H9 (cell line): Measurements from ENCODE around the gene SNN. TPM values are rescaled to one million over a fixed set of nuclear protein-coding genes. Genes with fewer than 3 reads are reported as not detected.

Experiments
- DNase-seq: peaks from one replicate; pipeline ENCODE4 v3.0.0-alpha.2; 2017
- H2AFZ ChIP-seq: one replicate; pipeline ENCODE4 v1.6.1; 2013; ENCODE audit warnings: mild to moderate bottlenecking, low read length, control low read depth, moderate library complexity
- H2AK5ac ChIP-seq: 2 replicates; pipeline ENCODE4 v1.6.1; 2013; ENCODE audit warnings: low read length, control low read depth, mixed read lengths; ENCODE audit not compliant: insufficient read length
- H2BK120ac ChIP-seq: one replicate; pipeline ENCODE4 v1.6.1; 2013; ENCODE audit warnings: low read depth, mild to moderate bottlenecking, low read length, control low read depth, inconsistent platforms; ENCODE audit not compliant: poor library complexity, severe bottlenecking
- H2BK12ac ChIP-seq: 2 replicates; pipeline ENCODE4 v1.6.1; 2013; ENCODE audit warnings: low read length, control low read depth, mixed read lengths, low read depth; ENCODE audit not compliant: insufficient read length
- H2BK15ac ChIP-seq: 2 replicates; pipeline ENCODE4 v1.6.1; 2013; ENCODE audit warnings: low read depth, low read length, control low read depth
- H2BK20ac ChIP-seq: one replicate; pipeline ENCODE4 v1.6.1; 2013; ENCODE audit warnings: low read depth, mild to moderate bottlenecking, low read length, control low read depth, inconsistent platforms; ENCODE audit not compliant: poor library complexity, severe bottlenecking
- H2BK5ac ChIP-seq: 2 replicates; pipeline ENCODE4 v1.6.1; 2013; ENCODE audit warnings: low read length, control low read depth, mixed read lengths; ENCODE audit not compliant: insufficient read length
- H3K14ac ChIP-seq: 2 replicates; pipeline ENCODE4 v1.6.1; 2013; ENCODE audit warnings: low read length, control low read depth; ENCODE audit not compliant: insufficient read depth
- H3K18ac ChIP-seq: 2 replicates; pipeline ENCODE4 v1.6.1; 2013; ENCODE audit warnings: low read depth, mild to moderate bottlenecking, mixed read lengths, low read length, control low read depth; ENCODE audit not compliant: insufficient read length
- H3K23ac ChIP-seq: 2 replicates; pipeline ENCODE4 v1.6.1; 2013; ENCODE audit warnings: low read length, control low read depth, mixed read lengths, low read depth; ENCODE audit not compliant: insufficient read length
- H3K23me2 ChIP-seq: 2 replicates; pipeline ENCODE4 v1.6.1; 2013; ENCODE audit warnings: low read depth, mild to moderate bottlenecking, mixed read lengths, low read length, control low read depth; ENCODE audit not compliant: insufficient read length, poor library complexity, severe bottlenecking
- H3K27ac ChIP-seq: 2 replicates; pipeline ENCODE4 v1.5.1; 2013; ENCODE audit warnings: low read length, control low read depth, mixed read lengths, low read depth; ENCODE audit not compliant: insufficient read length
- H3K27me3 ChIP-seq: 2 replicates; pipeline ENCODE4 v1.6.1; 2013; ENCODE audit warnings: low read length, control low read depth, inconsistent platforms; ENCODE audit not compliant: insufficient read depth
- H3K4ac ChIP-seq: 2 replicates; pipeline ENCODE4 v1.6.1; 2013; ENCODE audit warnings: low read depth, mild to moderate bottlenecking, control low read depth, inconsistent platforms, low read length, moderate library complexity
- H3K4me1 ChIP-seq: 2 replicates; pipeline ENCODE4 v1.6.1; 2013; ENCODE audit warnings: low read length, control low read depth, inconsistent platforms; ENCODE audit not compliant: insufficient read depth
- H3K4me2 ChIP-seq: 2 replicates; pipeline ENCODE4 v1.6.1; 2013; ENCODE audit warnings: low read length, control low read depth, mixed read lengths; ENCODE audit not compliant: insufficient read length, insufficient read depth
- H3K56ac ChIP-seq: 2 replicates; pipeline ENCODE4 v1.6.1; 2013; ENCODE audit warnings: low read depth, mild to moderate bottlenecking, mixed read lengths, low read length, control low read depth; ENCODE audit not compliant: insufficient read length
- H3K79me1 ChIP-seq: 2 replicates; pipeline ENCODE4 v1.6.1; 2013; ENCODE audit warnings: low read depth, mild to moderate bottlenecking, moderate library complexity, low read length, control low read depth, inconsistent platforms; ENCODE audit not compliant: insufficient read depth, poor library complexity, severe bottlenecking
- H3K79me2 ChIP-seq: 2 replicates; pipeline ENCODE4 v1.6.1; 2013; ENCODE audit warnings: low read length, control low read depth, inconsistent platforms; ENCODE audit not compliant: insufficient read depth
- H3K9ac ChIP-seq: 2 replicates; pipeline ENCODE4 v1.6.1; 2013; ENCODE audit warnings: low read length, control low read depth, mixed read lengths; ENCODE audit not compliant: insufficient read length; ENCODE audit errors: extremely low read depth
- H3K9me3 ChIP-seq: one replicate; pipeline ENCODE4 v1.6.1; 2013; ENCODE audit warnings: low read depth, low read length, inconsistent platforms; ENCODE audit not compliant: control insufficient read depth
- H3T11ph ChIP-seq: one replicate; pipeline ENCODE4 v1.6.1; 2013; ENCODE audit warnings: mild to moderate bottlenecking, low read length, control low read depth, inconsistent platforms
- H4K20me1 ChIP-seq: one replicate; pipeline ENCODE4 v1.6.1; 2013; ENCODE audit not compliant: control insufficient read depth, insufficient read length, insufficient read depth
- H4K5ac ChIP-seq: 2 replicates; pipeline ENCODE4 v1.6.1; 2013; ENCODE audit warnings: low read depth, mild to moderate bottlenecking, mixed read lengths, low read length, control low read depth; ENCODE audit not compliant: insufficient read length
- H4K8ac ChIP-seq: replicated peaks from 2 replicates; pipeline ENCODE4 v1.6.1; 2013; ENCODE audit warnings: low read length, control low read depth, mixed read lengths, low read depth; ENCODE audit not compliant: insufficient read length
- H4K91ac ChIP-seq: 2 replicates; pipeline ENCODE4 v1.6.1; 2013; ENCODE audit warnings: low read depth, mild to moderate bottlenecking, moderate library complexity, mixed read lengths, low read length, control low read depth; ENCODE audit not compliant: insufficient read length
- H3K27ac Mint-ChIP-seq, 3 experiments: 2 replicates in 2 of 3; 3 replicates in 1 of 3; pipeline ENCODE4 v1.8.0; 2020 to 2021; ENCODE audit warnings: mixed read lengths in 3 of 3, mild to moderate bottlenecking in 1 of 3, moderate library complexity in 1 of 3
- H3K27me3 Mint-ChIP-seq: 2 replicates; pipeline ENCODE4 v1.8.0; 2021; ENCODE audit warnings: low read depth, mild to moderate bottlenecking, moderate library complexity, mixed read lengths
- H3K36me3 Mint-ChIP-seq, 3 experiments: 2 replicates in 2 of 3; 3 replicates in 1 of 3; pipeline ENCODE4 v1.8.0; 2020 to 2021; ENCODE audit warnings: low read depth in 3 of 3, mixed read lengths in 3 of 3; ENCODE audit not compliant: insufficient read depth in 1 of 3
- H3K4me1 Mint-ChIP-seq, 2 experiments: 2 replicates each; pipeline ENCODE4 v1.8.0; 2020; ENCODE audit warnings: mixed read lengths in 2 of 2
- H3K4me3 Mint-ChIP-seq, 2 experiments: 2 replicates in 1 of 2; 3 replicates in 1 of 2; pipeline ENCODE4 v1.8.0; 2020 to 2021; ENCODE audit warnings: mild to moderate bottlenecking in 2 of 2, mixed read lengths in 2 of 2, moderate library complexity in 1 of 2
- H3K9me3 Mint-ChIP-seq, 2 experiments: 2 replicates in 1 of 2; 3 replicates in 1 of 2; pipeline ENCODE4 v1.8.0; 2020; ENCODE audit warnings: mild to moderate bottlenecking in 2 of 2, mixed read lengths in 2 of 2, moderate library complexity in 1 of 2
- WGBS: extraction: QIAGEN DNeasy Blood & Tissue Kit; methylation state at CpG from one replicate; pipeline ENCODE4 v1.1.7; 2013; ENCODE audit warnings: missing lambda C conversion rate, low lambda C conversion rate, mixed read lengths; ENCODE audit not compliant: insufficient read length; ENCODE audit errors: extremely low coverage; 5-methylcytosine and 5-hydroxymethylcytosine counted together
- total RNA-seq: library from RNA; stranded (reverse); gene quantifications from 2 replicates; pipeline ENCODE4 v1.2.1, GENCODE V29; 2021
- TF ChIP-seq, protein P1 (sequence below): fragments of 200-600 bp; sonication (generic); conservative IDR thresholded peaks from 3 replicates; pipeline ENCODE4 v1.8.0; 2021; ENCODE audit warnings: antibody characterized with exemption, mild to moderate bottlenecking

SNN gene
- total RNA-seq, 1 experiment from 2014 or later: 44.2 TPM

- no peaks in the 10 kb centered on the region for H3K79me1 ChIP-seq
- H3K4me3 Mint-ChIP-seq: peak overlapping the region in 1 of 2 experiments; percentile 7; a peak in 3 of 5 replicates
Observed at GRCh38 chr16:11642765-11643116, 25.5 kb upstream of the SNN start.

More at GRCh38 chr16:11642765-11643116, 25.5 kb upstream of the SNN start:
- H3K4me1 Mint-ChIP-seq: peaks cover 21 to 22% of the 10 kb centered on the region in 2 experiments
- Histone ChIP-seq H3K56ac (no peak overlapping the region), H3K14ac (no peak overlapping the region), H2BK12ac (no peak overlapping the region), H3K79me2 (no peaks in the 10 kb centered on the region), H3K27ac (no peak overlapping the region), H4K8ac (no peak overlapping the region), H3K23me2 (no peaks in the 10 kb centered on the region), H2BK15ac (no peak overlapping the region), H2AFZ (no peak overlapping the region), H4K20me1 (no peaks in the 10 kb centered on the region), H3K18ac (no peak overlapping the region), H2BK20ac (no peak overlapping the region), H3K4ac (no peak overlapping the region), H3K4me2 (no peak overlapping the region), H3K9ac (no peak overlapping the region), H3K4me1 (peaks cover 4% of the 10 kb centered on the region; the same call in 1 of the 2 replicates), H2BK5ac (no peak overlapping the region), H4K91ac (no peak overlapping the region), H4K5ac (no peak overlapping the region), H3T11ph (no peak overlapping the region), H3K23ac (no peak overlapping the region), H2BK120ac (no peak overlapping the region), H2AK5ac (no peak overlapping the region), H3K9me3 (no peaks in the 10 kb centered on the region), H3K27me3 (no peaks in the 10 kb centered on the region)
- no peaks in the 10 kb centered on the region for H3K36me3 Mint-ChIP-seq
- H3K9me3 Mint-ChIP-seq: no peaks in the 10 kb centered on the region; a peak in 1 of 5 replicates
- H3K27ac Mint-ChIP-seq: no peak overlapping the region
- peaks cover 2% of the 10 kb centered on the region; the same call in 1 of the 2 replicates for H3K27me3 Mint-ChIP-seq
- peak; percentile 56 for DNase-seq
- TF ChIP-seq, protein P1, sequence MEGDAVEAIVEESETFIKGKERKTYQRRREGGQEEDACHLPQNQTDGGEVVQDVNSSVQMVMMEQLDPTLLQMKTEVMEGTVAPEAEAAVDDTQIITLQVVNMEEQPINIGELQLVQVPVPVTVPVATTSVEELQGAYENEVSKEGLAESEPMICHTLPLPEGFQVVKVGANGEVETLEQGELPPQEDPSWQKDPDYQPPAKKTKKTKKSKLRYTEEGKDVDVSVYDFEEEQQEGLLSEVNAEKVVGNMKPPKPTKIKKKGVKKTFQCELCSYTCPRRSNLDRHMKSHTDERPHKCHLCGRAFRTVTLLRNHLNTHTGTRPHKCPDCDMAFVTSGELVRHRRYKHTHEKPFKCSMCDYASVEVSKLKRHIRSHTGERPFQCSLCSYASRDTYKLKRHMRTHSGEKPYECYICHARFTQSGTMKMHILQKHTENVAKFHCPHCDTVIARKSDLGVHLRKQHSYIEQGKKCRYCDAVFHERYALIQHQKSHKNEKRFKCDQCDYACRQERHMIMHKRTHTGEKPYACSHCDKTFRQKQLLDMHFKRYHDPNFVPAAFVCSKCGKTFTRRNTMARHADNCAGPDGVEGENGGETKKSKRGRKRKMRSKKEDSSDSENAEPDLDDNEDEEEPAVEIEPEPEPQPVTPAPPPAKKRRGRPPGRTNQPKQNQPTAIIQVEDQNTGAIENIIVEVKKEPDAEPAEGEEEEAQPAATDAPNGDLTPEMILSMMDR: no peak
- no CpG with 5 or more reads among the region's 4 CpGs for WGBS
